ENCODE results near the gene ATP2B2. TPM values are rescaled to one million over a fixed set of nuclear protein-coding genes. Genes with fewer than 3 reads are reported as not detected.
"Not testable (repeated sequence)": the region's sequence is repeated elsewhere in the genome, so short reads cannot be mapped to it uniquely, and the experiment has no call there.

ATP2B2 gene
- polyA plus RNA-seq (ENCODE audit: insufficient read length in 3 of 3) = under 1 TPM; 0.36 to 0.55 (median 0.40) TPM

DNA sequence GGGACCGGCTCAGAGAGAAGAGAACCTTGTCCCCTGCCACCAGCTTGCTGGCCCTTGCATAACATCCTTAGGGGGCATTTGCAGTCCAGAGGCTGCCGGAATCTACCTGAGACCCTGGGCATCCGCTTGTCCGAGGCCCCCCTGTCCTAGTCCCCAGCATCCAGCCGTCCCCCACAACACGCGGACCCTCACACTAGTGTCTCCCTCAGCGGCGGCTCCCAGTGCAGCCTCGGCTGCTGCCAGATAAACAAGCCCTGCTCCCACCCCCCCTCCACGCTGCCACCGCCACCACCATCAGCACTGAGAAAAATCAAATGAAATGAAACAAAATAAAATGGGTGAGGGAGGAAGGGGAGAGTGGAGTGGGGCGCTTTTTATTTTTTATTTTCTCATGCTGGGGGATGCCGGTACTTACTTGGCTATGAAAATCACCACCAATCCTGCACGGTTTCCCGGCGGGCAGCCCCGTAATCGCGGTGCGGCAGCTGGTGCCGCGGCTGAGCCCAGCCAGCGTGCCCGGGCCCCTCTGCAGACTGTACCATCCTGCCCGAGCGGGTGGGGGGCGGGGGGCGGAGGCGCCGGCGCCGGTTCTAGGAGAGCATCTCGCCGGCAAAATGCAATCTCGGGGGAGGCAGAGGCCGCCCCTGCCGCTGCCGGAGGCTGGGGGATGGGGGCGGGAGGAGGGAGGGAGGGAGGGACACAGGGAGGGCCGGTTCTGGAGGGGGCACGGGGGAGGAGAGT is at the start of gene ATP2B2:
Gene ATP2B2, minus strand, starts transcription at position 537 of the 741 bp plus-strand sequence. CDS start 56,043 bp downstream, outside the sequence.
- peak in 1 of 3 donors; percentile 13 for DNase-seq (ENCODE audit: low read depth in 3 of 3, low spot score in 2 of 3)

DNA sequence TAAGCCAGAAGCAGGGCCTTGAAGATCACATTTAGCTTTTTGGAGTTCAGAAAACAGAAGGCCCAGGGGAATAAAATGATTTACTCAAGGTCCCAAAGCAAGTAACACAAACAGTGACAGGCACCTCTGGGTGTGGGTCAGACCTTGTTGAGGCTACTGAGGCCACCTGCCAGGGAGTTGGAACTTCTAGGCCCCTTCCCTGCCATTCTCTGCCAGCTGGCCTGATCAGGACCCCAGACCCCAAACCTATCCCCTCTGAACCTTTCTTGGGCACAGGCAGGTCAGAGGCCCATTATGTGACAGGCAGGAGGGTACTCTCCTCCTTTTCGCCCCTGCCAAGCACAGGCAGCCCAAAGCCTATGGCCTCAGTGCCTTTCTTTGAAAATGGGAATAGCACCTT is 49.4 kb upstream of the ATP2B2 start:
- DNase-seq (ENCODE audit: low read depth in 3 of 3, low spot score in 2 of 3) = no peak

DNA sequence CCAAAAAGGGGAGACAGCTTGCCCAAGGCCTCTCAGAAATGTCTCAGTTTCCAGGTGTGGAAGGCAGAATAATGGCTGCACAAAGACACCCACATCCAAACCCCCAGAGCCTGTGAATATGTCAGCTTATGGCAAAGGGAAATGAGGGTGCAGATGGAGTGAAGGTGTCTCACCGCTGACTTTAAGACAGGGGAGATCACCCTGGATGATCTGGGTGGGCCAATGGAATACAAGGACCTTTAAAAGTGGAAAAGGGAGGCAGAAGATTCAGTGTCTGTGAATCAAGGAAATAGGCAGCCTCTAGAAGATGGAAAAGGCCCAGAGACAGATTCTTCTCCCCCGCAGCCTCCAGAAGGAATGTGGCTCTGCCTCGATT is 48.8 kb upstream of the ATP2B2 start:
- DNase-seq (ENCODE audit: low read depth in 3 of 3, low spot score in 2 of 3) = no peak

DNA sequence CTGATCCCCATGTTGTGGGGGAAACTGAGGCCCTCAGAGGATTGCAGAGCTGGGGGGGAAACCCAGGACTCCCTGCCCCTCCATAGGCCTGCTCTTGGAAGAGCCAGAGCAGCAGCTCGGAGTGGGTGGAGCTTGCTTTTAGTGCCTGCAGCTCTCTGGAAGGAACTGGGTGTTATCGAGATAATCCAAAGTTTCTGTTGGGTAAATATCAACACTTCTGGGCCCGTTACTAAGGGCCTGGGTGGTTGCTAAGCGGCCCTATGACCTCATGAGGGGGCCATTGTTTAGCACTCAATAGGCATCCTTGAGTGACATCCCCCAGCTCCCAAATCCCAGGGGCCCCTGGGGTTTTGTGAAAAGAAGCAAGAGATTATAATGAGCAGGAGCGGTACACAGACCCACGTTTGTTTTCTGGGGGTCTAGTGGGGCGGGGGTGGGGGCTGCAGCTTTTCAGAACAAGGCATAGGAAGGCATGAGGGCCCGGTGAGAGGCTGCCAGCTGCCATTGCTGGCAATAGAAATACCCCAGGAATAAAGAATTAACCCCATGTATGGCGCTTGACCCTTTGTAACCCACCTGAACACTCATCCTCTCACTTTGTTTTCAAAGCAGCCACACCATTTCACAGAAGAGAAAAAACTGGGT is 48.3 kb upstream of the ATP2B2 start:
- DNase-seq (ENCODE audit: low read depth in 3 of 3, low spot score in 2 of 3) = no peak

DNA sequence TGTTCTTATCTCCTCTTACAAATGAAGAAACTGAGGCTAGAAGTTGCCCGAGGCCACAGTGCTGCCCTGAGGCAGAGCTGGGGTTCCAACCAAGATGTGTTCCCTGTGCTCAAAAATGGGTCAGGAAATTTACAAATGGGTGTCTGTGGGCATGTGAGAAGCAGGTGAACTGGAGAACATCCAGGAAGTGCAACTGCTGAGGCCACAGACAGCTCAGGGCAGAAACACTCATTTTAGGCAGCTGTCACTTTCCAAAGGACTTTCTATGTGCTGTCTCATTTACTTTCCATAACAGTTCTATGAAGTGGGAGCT is 47.2 kb upstream of the ATP2B2 start:
- no peak for DNase-seq (ENCODE audit: low read depth in 3 of 3, low spot score in 2 of 3)

DNA sequence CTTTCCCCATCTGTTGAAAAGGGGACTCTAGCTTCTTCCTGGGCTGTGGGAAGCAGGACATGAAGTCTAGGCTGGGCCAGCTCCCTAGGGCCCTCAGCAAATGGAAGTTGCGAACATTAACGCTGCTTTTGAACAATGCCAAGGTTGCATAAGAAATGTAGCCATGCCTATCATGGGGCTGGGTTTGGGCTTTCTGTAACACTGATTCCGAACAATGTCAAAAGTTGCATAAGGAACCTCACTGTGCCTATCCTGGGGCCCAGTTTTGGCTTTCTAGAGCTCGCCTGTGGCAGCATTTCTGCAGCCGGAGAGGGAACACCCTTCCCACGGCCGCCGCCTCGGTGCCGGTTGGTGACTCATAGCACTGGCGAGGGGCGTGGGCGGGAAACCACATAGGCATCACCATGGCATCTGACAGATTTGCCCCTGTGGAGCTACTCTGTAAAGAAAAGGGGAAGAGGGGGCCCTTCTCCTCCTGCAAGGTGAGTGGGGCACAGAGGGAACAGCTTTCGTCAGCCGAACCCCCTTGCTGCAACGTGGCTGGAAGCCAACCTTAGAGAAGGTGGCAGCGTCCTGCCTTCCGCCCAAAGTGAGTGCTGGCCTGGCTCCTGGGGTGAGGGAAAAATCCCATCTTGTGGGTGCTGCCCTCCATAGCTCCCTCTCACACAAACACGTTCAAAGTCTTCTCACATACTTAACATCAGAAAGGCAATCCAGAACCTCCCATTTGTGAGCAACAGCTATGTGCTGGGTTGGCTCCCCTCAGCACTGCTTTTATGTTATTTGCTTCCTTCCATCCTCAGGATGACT is 46.6 kb upstream of the ATP2B2 start:
- no peak for DNase-seq (ENCODE audit: low read depth in 3 of 3, low spot score in 2 of 3)

DNA sequence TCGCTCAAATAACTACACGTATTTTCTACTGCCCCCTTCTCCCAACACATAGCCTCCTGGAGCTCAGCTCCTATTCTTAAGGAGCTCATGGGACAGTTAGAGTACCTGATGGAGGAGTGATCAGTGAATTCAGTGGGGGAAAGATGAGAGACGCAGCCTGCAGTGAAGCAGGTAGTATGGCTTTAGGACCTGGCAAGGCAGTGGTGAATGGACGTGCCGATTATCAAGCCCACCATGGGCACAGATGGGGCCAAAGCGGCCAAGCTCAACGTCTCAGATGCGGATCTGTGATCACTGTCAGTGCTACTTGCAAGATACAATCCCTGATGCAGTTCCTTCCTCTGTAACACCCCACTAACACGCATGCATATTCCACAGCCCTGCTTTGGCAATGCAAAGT is 45.8 kb upstream of the ATP2B2 start:
- DNase-seq (ENCODE audit: low read depth in 3 of 3, low spot score in 2 of 3) = no peak

DNA sequence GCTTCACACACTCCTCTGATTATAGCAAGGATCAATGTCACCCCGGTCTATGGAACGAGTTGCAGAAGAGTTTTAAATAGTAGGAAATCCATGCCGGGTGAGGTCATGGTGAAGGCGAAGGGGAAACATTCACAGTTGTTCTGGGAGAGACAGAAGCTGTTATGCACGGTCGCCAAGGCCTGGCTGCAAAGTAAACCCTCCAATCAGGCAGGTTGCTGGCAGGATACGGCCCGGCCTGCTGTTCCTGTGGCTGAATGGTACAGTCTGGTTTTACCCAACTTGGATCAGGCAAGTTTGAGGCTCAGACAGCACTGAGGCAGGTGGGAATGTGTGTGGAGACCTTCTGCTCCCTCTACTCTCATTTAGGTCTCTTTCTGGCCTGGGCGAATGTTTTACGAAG is 45.3 kb upstream of the ATP2B2 start:
- DNase-seq (ENCODE audit: low read depth in 3 of 3, low spot score in 2 of 3) = no peak

DNA sequence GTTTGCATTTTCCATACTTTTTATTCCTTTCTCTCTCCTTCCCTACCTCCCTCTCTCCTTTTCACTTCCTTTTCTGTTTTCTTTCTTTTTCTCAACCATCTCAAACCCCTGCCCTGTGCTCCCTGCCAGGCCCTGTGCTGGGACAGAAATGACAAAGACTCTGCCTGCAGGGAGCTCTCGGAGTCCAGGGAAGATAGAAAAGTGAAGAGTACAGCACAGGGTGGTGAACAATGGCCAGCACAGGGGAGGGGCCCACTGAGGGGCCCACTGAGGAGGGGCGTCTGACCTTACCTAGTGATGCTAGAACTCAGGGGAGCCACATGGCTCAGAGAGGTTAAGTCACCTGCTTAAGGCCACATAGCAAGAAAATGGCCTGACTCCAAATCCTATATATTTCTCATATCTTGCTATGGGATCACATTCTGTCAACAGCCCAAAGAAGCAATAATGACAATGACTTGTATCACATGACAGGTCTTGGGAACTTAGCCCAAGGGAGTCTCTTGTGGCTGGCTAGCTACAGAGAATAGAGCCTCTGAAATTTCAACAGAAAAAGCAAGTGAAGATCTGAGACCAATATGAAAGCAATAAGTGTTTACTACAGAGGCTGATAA is 44.3 kb upstream of the ATP2B2 start:
- no peak for DNase-seq (ENCODE audit: low read depth in 3 of 3, low spot score in 2 of 3)

DNA sequence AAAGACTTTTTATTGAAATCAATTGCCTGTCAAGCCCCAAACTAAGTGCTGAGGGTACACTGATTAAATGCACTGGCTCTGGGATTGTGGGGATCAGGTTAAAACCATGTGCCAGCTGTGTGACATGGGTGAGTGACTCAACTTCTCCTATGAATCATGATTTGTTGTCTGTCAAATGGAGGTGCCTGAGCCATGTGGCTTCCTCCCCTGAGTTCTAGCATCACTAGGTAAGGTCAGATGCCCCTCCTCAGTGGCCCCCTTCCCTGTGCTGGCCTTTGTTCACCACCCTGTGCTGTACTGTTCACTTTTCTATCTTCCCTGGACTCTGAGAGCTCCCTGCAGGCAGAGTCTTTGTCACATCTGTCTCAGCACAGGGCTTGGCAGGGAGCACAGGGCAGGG is 43.6 kb upstream of the ATP2B2 start:
- no peak for DNase-seq (ENCODE audit: low read depth in 3 of 3, low spot score in 2 of 3)

DNA sequence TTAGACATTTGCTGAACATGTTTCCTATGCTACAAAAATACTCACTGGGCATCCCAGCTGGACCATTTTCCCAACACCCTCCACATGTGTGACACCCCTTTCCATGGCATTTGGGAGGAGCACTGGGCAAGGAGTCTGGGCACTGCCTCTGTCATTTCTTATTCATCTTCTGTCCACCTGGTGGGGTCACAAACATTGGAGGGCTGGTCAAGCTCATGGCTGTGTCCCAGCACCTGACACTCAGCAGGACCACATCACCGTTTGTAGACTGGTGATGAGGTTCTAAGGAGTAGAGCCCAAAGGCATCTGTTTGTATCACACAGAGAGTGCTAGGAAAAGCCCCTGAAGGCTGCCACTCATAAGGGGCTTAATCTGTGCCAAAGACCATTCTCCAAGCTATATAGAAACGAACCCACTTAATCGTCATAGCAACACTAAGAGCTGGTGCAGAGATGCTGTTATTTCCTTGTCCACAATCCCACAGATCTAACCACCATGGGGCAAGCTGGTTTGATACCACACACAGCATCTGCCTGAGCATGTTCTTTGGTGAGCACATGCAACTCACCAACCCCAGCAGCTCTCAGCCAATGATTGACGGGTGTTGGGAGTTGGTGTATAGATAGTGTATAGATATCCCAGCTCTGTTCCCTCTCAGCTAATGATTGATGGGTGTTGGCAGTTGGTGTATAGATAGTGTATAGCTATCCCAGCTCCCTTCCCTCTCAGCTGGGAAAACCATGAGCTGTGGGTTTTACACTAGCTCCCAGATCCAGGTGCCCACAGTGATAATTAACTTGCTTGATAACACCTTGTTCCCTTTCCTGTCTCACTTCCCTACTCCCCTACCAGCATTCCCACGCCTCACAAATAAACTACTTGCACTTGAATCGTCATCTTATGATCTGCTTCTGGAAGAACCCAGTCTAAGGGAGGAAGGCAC is 42.7 kb upstream of the ATP2B2 start:
- no peak for DNase-seq (ENCODE audit: low read depth in 3 of 3, low spot score in 2 of 3)

DNA sequence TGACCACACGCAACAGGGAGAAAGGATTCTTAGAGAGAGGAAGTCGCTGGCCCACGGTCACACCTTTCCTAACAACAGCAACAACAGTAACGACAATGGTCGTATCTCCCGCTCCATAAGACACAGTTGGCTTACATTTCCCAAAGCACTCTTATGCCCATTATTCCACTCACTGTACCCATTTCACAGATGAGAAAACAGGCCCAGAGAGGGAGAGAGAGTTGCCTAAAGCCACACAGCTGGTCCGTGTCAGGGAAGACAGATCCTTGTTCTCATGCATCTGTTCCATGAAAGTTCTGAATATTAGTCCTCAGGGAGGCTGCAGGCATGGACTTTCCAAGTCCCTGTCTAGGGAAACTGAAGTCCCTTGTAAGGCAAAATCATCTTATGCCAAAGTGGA is 42.0 kb upstream of the ATP2B2 start:
- DNase-seq (ENCODE audit: low read depth in 3 of 3, low spot score in 2 of 3) = no peak

DNA sequence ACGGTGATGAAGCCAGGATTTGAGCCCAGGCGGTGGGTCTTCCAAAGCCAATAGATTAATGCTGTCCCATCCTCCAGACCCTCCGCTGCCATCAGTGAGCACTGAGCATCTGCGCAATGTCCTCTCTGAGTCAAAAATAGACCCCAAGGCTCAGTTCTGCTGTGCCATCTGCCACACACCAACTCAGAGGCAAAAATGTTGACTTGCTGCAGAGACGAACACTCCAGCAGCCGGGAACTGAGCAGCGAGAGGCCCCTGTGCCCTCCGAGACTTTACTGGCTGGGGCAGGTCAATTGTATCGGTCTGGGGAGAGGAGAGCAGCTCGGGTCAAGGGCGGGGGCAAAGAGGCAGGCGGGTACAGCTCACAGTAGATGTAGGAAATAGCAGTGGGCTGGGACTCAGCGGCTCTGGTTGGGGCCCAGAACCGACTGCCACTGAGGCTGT is 41.5 kb upstream of the ATP2B2 start:
- DNase-seq (ENCODE audit: low read depth in 3 of 3, low spot score in 2 of 3) = no peak

DNA sequence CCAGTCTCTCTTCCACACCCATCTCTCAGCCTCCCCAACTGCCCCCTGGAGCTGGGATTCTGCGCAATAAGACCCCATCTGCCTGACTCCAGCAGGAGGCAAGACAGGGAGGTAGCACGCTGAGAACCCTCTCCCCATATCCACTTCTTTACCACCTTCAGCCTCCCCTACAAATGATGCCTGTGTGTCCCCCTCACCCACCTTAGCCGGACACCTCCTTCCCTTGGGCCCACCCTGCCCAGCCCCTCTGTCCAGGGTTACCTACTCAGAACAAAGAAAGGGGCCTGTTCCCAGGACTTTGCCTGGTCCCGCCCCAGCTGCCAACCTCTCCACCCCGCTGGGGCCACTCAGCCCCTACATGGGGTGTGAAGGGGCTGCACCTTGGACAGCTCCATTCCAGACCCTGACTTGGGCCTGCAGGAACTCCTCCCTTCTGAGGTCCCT is 40.8 kb upstream of the ATP2B2 start:
- DNase-seq (ENCODE audit: low read depth in 3 of 3, low spot score in 2 of 3) = no peak

DNA sequence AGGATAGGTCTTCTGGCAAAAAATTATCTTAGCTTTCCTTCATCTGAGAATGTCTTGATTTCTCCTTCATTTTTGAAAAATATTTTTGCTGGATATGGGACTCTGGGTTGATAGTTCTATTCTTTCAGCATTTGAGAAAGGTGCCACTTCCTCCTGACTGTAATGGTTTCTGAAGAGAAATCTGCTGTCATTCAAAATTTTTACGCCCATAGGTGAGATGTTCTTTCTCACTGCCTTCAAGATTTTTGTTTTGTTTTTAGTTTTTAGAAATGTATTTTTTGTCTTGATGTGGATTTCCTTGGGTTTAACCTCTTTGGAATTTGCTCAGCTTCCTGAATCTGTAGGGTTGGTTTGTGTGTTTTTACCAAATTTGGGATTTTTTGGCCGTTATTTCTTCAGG is 37.1 kb upstream of the ATP2B2 start:
- no peak for DNase-seq (ENCODE audit: low read depth in 3 of 3, low spot score in 2 of 3)

DNA sequence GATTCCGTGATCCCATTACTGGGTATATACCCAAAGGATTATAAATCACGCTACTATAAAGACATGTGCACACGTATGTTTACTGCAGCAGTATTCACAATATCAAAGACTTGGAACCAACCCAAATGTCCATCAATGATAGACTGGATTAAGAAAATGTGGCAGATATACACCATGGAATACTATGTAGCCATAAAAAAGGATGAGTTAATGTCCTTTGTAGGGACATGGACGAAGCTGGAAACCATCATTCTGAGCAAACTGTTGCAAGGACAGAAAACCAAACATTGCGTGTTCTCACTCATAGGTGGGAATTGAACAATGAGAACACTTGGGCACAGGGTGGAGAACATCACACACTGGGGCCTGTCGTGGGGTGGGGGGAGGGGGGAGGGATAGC is 35.0 kb upstream of the ATP2B2 start:
- DNase-seq (ENCODE audit: low read depth in 3 of 3, low spot score in 2 of 3) = not testable (repeated sequence)

DNA sequence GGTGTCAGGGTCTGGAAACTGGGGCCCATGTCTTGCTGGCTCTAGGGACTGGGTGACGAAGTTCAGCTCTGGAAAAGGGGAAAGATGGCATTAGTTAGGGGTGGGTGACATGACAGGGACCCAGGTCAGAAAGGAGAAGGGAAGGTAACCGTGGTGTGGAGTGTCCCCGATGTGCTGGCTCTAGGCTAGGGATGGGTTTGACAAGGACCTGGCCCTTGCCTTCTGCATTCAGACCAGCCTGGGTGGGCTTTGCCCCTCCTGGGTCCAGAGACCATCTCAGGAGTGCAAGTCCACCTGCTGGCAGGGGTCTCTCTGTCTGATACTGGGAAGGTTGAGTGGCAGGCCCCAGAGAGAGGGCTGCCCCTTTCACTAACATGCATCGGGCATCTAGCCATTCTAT is 28.7 kb upstream of the ATP2B2 start:
- DNase-seq (ENCODE audit: low read depth in 3 of 3, low spot score in 2 of 3) = no peak

DNA sequence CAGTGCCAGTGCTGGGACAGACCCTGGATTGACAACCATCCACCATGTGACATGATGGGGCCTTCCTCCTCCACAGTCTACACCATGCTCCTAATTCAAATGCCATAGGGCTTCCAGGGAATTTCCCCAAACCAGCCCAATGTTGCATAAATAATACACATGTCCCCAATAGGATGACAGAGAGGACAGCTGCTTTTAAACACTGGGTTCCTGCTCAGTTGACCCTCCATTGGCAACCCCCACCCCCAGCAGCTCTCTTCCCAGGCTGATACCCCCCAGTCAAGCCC is 28.3 kb upstream of the ATP2B2 start:
- DNase-seq (ENCODE audit: low read depth in 3 of 3, low spot score in 2 of 3) = no peak

DNA sequence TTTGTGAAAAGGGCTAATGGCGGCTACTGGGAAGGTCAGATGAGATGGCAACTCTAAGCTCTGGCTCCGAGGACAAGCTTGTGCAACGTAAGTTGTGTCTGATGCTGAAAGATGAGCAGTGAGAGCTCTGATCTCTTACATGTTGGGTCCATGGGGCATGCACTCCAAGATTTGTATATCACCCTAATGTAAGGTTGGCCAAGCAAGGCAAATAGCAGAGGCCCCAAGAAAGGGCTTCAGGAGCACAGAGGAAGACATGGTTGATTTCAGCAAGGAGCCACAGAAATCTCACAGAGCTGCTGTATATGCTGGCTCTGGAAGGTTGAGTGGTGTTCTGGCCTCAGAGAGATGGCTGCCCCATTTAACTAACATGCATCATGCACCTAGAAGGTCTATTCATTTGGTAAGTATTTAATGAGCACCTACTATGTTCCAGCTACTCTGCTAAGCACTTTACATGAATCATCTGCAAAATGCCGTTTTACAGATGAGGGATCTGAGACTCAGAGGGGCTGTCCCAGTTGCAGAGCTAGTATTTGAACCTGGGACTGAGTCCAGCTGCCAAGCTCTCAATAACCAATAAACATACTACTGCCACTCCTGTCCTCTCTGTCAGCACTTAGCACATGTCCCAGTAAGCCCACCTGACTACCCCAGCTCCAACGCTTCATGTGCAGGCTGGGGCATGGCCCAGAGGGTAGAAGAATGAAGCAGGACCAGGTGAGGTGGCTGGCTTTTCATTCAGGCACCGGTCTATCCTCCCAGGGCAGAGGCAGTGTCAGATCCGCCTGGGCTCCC is 27.8 kb upstream of the ATP2B2 start:
- no peak for DNase-seq (ENCODE audit: low read depth in 3 of 3, low spot score in 2 of 3)

DNA sequence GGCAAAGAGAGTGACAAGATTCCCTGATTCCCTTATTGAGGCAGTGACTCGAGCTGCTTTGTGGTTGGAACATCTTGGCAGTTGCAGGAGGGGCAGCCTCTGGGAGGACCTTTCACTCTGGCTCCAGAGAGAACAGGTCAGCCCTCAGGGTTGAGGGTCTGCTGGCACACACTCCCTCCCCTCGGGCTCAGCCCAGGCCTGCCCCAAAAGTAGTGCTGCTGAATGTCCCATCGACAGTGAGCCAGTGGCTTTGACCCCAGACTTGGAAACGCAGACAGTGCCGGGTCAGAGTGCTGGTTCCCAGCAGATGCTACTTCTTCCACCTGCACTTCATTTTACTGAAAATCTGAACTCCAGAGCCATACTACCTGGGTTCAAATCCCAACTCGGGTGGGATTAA is 25.6 kb upstream of the ATP2B2 start:
- DNase-seq (ENCODE audit: low read depth in 3 of 3, low spot score in 2 of 3) = no peak
